T follicular helper cell (primary cell): ENCODE results near the gene FNIP2.

Experiments
- DNase-seq: peaks from one replicate; pipeline ENCODE4 v3.0.0-alpha.2; 2020; ENCODE audit warnings: low read depth

The FNIP2 gene

GRCh38 chr4:158837527-158838141 lies 68.8 kb downstream of the FNIP2 start:
- no peak for DNase-seq

GRCh38 chr4:158840131-158840530 lies 71.3 kb downstream of the FNIP2 start:
- DNase-seq: no peak

- no peak for DNase-seq
Observed at GRCh38 chr4:158841540-158841939, 72.7 kb downstream of the FNIP2 start.

GRCh38 chr4:158845311-158846041 lies 76.7 kb downstream of the FNIP2 start:
- DNase-seq: no peak

GRCh38 chr4:158847535-158847934 lies 78.7 kb downstream of the FNIP2 start:
- DNase-seq: no peak

- no peak for DNase-seq
Observed at GRCh38 chr4:158849681-158850080, 80.9 kb downstream of the FNIP2 start.

GRCh38 chr4:158850371-158850770 lies 81.5 kb downstream of the FNIP2 start:
- no peak for DNase-seq

GRCh38 chr4:158850800-158851644 lies 82.2 kb downstream of the FNIP2 start:
- DNase-seq: no peak

- no peak for DNase-seq
Observed at GRCh38 chr4:158854236-158854635, 85.4 kb downstream of the FNIP2 start.

GRCh38 chr4:158856852-158857251 lies 88.0 kb downstream of the FNIP2 start:
- DNase-seq: no peak

- no peak for DNase-seq
Observed at GRCh38 chr4:158857951-158858350, 89.1 kb downstream of the FNIP2 start.

- DNase-seq: no peak
Observed at GRCh38 chr4:158858410-158859199, 89.8 kb downstream of the FNIP2 start.

- no peak for DNase-seq
Observed at GRCh38 chr4:158859661-158860060, 90.8 kb downstream of the FNIP2 start.

- DNase-seq: no peak
Observed at GRCh38 chr4:158860856-158861255, 92.0 kb downstream of the FNIP2 start.

GRCh38 chr4:158861281-158861680 lies 92.5 kb downstream of the FNIP2 start:
- no peak for DNase-seq

- DNase-seq: no peak
Observed at GRCh38 chr4:158861766-158862165, 92.9 kb downstream of the FNIP2 start.

- DNase-seq: no peak
Observed at GRCh38 chr4:158863296-158863695, 94.5 kb downstream of the FNIP2 start.

GRCh38 chr4:158865520-158866177 lies 96.8 kb downstream of the FNIP2 start:
- no peak for DNase-seq

GRCh38 chr4:158869001-158869400 lies 100.2 kb downstream of the FNIP2 start:
- DNase-seq: no peak

- DNase-seq: no peak
Observed at GRCh38 chr4:158869761-158870160, 100.9 kb downstream of the FNIP2 start.

GRCh38 chr4:158870282-158870625 lies 101.4 kb downstream of the FNIP2 start:
- DNase-seq: no peak
